Measurements from ENCODE around the gene CBARP.

Gene CBARP

DNA sequence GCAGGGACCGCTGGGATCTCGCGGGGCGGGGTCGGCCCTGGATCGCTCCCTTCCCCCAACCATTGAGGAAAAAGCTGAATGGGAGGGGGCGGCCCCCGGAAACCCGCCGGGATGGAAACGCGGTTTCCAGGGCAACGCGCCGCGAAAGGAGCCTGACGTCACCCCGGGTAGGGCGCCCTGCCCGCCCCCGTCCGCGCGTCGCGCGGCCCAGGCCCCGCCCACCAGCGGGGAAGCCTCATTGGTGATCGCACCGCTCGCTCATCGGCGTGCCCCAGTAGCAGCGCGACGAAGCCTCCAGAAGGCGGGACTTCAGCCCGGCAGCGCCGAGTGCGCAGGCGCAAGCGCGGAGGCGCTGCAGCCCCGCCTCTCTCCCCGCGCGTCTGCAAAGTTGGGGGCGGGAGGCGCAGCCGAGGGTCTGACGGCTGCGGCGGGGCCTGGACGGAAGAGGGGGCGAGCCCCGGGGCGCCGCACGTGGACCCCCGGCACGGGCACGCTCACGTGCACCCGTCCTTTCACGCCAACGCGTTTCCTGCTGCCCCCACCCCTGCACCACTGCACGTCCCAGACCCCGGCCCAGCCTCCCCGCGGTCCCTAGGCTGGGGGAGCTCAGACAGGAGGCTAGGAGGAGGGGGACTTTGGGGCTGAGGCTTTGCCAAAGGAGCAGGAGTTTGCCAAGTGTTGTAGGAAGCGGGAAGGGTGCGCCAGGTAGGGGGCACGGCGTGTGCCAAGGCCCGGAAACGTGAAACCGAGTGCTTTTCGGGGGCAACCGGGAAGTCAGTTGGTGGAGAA, 23.1 kb upstream of the CBARP start (continued):
- TF ChIP-seq, protein P1, sequence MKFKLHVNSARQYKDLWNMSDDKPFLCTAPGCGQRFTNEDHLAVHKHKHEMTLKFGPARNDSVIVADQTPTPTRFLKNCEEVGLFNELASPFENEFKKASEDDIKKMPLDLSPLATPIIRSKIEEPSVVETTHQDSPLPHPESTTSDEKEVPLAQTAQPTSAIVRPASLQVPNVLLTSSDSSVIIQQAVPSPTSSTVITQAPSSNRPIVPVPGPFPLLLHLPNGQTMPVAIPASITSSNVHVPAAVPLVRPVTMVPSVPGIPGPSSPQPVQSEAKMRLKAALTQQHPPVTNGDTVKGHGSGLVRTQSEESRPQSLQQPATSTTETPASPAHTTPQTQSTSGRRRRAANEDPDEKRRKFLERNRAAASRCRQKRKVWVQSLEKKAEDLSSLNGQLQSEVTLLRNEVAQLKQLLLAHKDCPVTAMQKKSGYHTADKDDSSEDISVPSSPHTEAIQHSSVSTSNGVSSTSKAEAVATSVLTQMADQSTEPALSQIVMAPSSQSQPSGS (tag by site-specific recombination; IDR thresholded peaks at IDR 0.05; ENCODE audit: low read depth): peak; percentile 96
- peak; percentile 62 for TF ChIP-seq KLF8 (tag by site-specific recombination; IDR thresholded peaks at IDR 0.05)
- TF ChIP-seq ZNF777 (tag by site-specific recombination; IDR thresholded peaks at IDR 0.05; ENCODE audit: borderline replicate concordance): peak; percentile 99
- TF ChIP-seq ZXDB (tag by site-specific recombination; IDR thresholded peaks at IDR 0.05): no peak
- 0 out of 2 replicates have a peak, but pooled peaks have one; percentile 7 for TF ChIP-seq GLIS1 (tag by site-specific recombination; IDR thresholded peaks at IDR 0.05)
- TF ChIP-seq SCRT2 (tag by site-specific recombination; IDR thresholded peaks at IDR 0.05): no peak
- peak; percentile 6; the same call in 1 of the 2 replicates for TF ChIP-seq ZIC2 (tag by site-specific recombination; IDR thresholded peaks at IDR 0.05)
- TF ChIP-seq ZNF391 (tag by site-specific recombination; IDR thresholded peaks at IDR 0.05; ENCODE audit: borderline replicate concordance, low read depth): no peak
- peak; percentile 85 for TF ChIP-seq ZNF561 (tag by site-specific recombination; IDR thresholded peaks at IDR 0.05; ENCODE audit: borderline replicate concordance)
- TF ChIP-seq, protein P2, sequence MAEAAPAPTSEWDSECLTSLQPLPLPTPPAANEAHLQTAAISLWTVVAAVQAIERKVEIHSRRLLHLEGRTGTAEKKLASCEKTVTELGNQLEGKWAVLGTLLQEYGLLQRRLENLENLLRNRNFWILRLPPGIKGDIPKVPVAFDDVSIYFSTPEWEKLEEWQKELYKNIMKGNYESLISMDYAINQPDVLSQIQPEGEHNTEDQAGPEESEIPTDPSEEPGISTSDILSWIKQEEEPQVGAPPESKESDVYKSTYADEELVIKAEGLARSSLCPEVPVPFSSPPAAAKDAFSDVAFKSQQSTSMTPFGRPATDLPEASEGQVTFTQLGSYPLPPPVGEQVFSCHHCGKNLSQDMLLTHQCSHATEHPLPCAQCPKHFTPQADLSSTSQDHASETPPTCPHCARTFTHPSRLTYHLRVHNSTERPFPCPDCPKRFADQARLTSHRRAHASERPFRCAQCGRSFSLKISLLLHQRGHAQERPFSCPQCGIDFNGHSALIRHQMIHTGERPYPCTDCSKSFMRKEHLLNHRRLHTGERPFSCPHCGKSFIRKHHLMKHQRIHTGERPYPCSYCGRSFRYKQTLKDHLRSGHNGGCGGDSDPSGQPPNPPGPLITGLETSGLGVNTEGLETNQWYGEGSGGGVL (tag by site-specific recombination; IDR thresholded peaks at IDR 0.05): peak; percentile 87
- no peak for TF ChIP-seq ZNF184 (tag by site-specific recombination; IDR thresholded peaks at IDR 0.05)
- TF ChIP-seq TRIM28 (IDR thresholded peaks at IDR 0.05; ENCODE audit: borderline replicate concordance, low read length): no peak
- peak; percentile 93 for TF ChIP-seq ZBTB48 (tag by site-specific recombination; IDR thresholded peaks at IDR 0.05)

DNA sequence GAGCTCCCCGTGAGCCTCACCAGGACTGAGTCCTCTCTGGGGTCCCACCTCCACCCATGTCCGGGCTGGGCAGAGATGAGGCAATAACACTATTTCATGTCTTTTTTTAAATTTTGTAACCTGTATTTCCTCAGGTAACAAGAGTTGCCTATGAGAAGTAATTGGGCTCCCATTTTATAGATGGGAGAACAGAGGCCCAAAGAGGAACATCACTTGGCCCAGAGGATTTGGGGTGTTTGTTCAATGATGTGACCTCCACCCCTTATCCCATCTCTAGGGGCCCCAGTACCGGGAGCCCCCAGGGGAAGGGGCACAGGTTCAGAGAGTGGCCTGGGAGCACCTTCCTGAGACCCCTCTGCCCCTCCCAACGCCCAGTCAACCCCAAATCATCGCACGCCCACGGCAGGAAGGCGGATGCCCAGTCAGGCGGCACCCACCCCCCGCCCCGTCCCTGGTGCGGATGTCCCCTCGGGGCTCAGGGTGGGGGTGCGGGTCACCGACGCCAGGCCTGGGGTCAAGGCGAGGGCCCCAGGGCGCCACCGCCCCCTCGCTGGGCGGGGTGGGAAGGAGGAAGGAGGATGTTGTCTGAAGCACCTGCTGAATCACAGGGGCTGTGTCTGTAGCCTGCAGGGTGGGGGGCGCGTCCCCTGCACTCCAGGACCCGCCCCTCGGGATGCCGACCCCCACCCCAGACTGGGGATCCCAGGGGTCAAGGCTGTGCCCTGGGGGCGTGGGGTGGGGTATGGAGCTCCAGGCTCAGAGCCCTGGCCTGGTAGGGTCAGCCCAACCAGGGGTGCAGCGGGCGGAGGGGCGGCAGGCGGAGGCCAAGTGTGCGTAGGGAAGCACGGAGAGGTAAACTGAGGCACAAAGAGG, 22.3 kb upstream of the CBARP start:
- peaks cover 21 to 30% of the 10 kb centered on the region in 2 experiments for H3K36me3 ChIP-seq (ENCODE audit: control insufficient read depth in 2 of 2, insufficient read depth in 1 of 2, low read length in 2 of 2)
- H3K27ac ChIP-seq (ENCODE audit: extremely low read depth, low read depth, low read length): peak overlapping the region; percentile 63
- peaks cover 23% of the 10 kb centered on the region for H3K4me1 ChIP-seq (ENCODE audit: control insufficient read depth, insufficient read depth, low read length)
- no peaks in the 10 kb centered on the region for H3K9me3 ChIP-seq (ENCODE audit: control insufficient read depth, insufficient read depth, low read depth, low read length)
- CTCF ChIA-PET: interaction anchor here (11.3 kb wide), 1 partner anchor 15 kb away, joined by 299 read pairs; no protein-coding TSS in a partner anchor
- peak overlapping the region; percentile 26 for H3K4me3 ChIP-seq (ENCODE audit: low read depth, low read length)
- POLR2A ChIA-PET: interaction anchor here (0.6 to 10.8 kb wide), 7 partner anchors 6 to 400 kb away, joined by 3 to 407 read pairs (median 4); partner anchors contain the start of genes ATP5F1D, CIRBP and FAM174C
- TF ChIP-seq ZNF621 (tag by site-specific recombination; IDR thresholded peaks at IDR 0.05) (no peak), ZNF23 (tag by site-specific recombination; IDR thresholded peaks at IDR 0.05; ENCODE audit: borderline replicate concordance) (no peak), ZSCAN30 (tag by site-specific recombination; IDR thresholded peaks at IDR 0.05) (0 out of 2 replicates have a peak, but pooled peaks have one; percentile 43), ZBTB48 (tag by site-specific recombination; IDR thresholded peaks at IDR 0.05) (peak; percentile 39; the same call in 1 of the 2 replicates), ZNF24 (tag by site-specific recombination; IDR thresholded peaks at IDR 0.05) (peak; percentile 83), KLF1 (tag by site-specific recombination; IDR thresholded peaks at IDR 0.05) (peak; percentile 99), ZNF423 (tag by site-specific recombination; IDR thresholded peaks at IDR 0.05) (peak; percentile 59), ZNF654 (tag by site-specific recombination; IDR thresholded peaks at IDR 0.05; ENCODE audit: low read depth) (no peak), ZIC2 (tag by site-specific recombination; IDR thresholded peaks at IDR 0.05) (0 out of 2 replicates have a peak, but pooled peaks have one; percentile 45), OSR2 (tag by site-specific recombination; IDR thresholded peaks at IDR 0.05) (no peak), ZNF561 (tag by site-specific recombination; IDR thresholded peaks at IDR 0.05; ENCODE audit: borderline replicate concordance) (no peak), WT1 (tag by site-specific recombination; IDR thresholded peaks at IDR 0.05) (0 out of 2 replicates have a peak, but pooled peaks have one; percentile 33), SP3 (tag by site-specific recombination; IDR thresholded peaks at IDR 0.05) (no peak), ZNF146 (tag by site-specific recombination; IDR thresholded peaks at IDR 0.05) (peak; percentile 70; the same call in 1 of the 2 replicates)
- TF ChIP-seq, protein P3, sequence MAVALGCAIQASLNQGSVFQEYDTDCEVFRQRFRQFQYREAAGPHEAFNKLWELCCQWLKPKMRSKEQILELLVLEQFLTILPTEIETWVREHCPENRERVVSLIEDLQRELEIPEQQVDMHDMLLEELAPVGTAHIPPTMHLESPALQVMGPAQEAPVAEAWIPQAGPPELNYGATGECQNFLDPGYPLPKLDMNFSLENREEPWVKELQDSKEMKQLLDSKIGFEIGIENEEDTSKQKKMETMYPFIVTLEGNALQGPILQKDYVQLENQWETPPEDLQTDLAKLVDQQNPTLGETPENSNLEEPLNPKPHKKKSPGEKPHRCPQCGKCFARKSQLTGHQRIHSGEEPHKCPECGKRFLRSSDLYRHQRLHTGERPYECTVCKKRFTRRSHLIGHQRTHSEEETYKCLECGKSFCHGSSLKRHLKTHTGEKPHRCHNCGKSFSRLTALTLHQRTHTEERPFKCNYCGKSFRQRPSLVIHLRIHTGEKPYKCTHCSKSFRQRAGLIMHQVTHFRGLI (tag by site-specific recombination; IDR thresholded peaks at IDR 0.05): peak; percentile 91; the same call in 1 of the 2 replicates
- TF ChIP-seq, protein P4, sequence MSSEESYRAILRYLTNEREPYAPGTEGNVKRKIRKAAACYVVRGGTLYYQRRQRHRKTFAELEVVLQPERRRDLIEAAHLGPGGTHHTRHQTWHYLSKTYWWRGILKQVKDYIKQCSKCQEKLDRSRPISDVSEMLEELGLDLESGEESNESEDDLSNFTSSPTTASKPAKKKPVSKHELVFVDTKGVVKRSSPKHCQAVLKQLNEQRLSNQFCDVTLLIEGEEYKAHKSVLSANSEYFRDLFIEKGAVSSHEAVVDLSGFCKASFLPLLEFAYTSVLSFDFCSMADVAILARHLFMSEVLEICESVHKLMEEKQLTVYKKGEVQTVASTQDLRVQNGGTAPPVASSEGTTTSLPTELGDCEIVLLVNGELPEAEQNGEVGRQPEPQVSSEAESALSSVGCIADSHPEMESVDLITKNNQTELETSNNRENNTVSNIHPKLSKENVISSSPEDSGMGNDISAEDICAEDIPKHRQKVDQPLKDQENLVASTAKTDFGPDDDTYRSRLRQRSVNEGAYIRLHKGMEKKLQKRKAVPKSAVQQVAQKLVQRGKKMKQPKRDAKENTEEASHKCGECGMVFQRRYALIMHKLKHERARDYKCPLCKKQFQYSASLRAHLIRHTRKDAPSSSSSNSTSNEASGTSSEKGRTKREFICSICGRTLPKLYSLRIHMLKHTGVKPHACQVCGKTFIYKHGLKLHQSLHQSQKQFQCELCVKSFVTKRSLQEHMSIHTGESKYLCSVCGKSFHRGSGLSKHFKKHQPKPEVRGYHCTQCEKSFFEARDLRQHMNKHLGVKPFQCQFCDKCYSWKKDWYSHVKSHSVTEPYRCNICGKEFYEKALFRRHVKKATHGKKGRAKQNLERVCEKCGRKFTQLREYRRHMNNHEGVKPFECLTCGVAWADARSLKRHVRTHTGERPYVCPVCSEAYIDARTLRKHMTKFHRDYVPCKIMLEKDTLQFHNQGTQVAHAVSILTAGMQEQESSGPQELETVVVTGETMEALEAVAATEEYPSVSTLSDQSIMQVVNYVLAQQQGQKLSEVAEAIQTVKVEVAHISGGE (tag by site-specific recombination; conservative IDR thresholded peaks at IDR 0.05; ENCODE audit: low read depth): peak; percentile 34; the same call in 1 of the 2 replicates

Data from HEK293 (cell line).